GM12864 (cell line): Measurements from ENCODE around the gene SIL1.

Experiments used
- DNase-seq: peaks from one replicate; pipeline ENCODE4 v3.0.0-alpha.2; 2011; ENCODE audit warnings: low read depth
- H3K4me3 ChIP-seq: 2 replicates; pipeline ENCODE4 v1.5.1; 2011; ENCODE audit warnings: mild to moderate bottlenecking, low read depth, low read length, control low read depth
- CTCF ChIP-seq: IDR thresholded peaks from 2 replicates; pipeline ENCODE4 v1.5.1; 2011; ENCODE audit warnings: low read depth, mild to moderate bottlenecking, moderate library complexity, low read length, control low read depth, inconsistent platforms; ENCODE audit errors: missing control alignments

Gene SIL1

GRCh38 chr5:138912093-138912492 lies 286.1 kb downstream of the SIL1 start:
- DNase-seq: no peak
- TF ChIP-seq CTCF: no peak
- H3K4me3 ChIP-seq: no peak overlapping the region

- H3K4me3 ChIP-seq: no peak overlapping the region
- DNase-seq: no peak
- no peak for TF ChIP-seq CTCF
Observed at GRCh38 chr5:138911441-138911840, 286.7 kb downstream of the SIL1 start.

- H3K4me3 ChIP-seq: no peak overlapping the region
- TF ChIP-seq CTCF: no peak
- DNase-seq: no peak
Observed at GRCh38 chr5:138910546-138911185, 287.5 kb downstream of the SIL1 start.

GRCh38 chr5:138909734-138910133 lies 288.4 kb downstream of the SIL1 start:
- no peak for TF ChIP-seq CTCF
- H3K4me3 ChIP-seq: no peak overlapping the region
- no peak for DNase-seq

- no peak for DNase-seq
- TF ChIP-seq CTCF: no peak
- H3K4me3 ChIP-seq: no peak overlapping the region
Observed at GRCh38 chr5:138905541-138905940, 292.6 kb downstream of the SIL1 start.

GRCh38 chr5:138903130-138903775 lies 294.9 kb downstream of the SIL1 start:
- no peak overlapping the region for H3K4me3 ChIP-seq
- no peak for TF ChIP-seq CTCF
- no peak for DNase-seq

- H3K4me3 ChIP-seq: no peak overlapping the region
- no peak for TF ChIP-seq CTCF
- no peak for DNase-seq
Observed at GRCh38 chr5:138901716-138902115, 296.5 kb downstream of the SIL1 start.
